Endometrial microvascular endothelial cells (primary cell): ENCODE measurements around the gene SCMH1. TPM values are rescaled to one million over a fixed set of nuclear protein-coding genes. Genes with fewer than 3 reads are reported as not detected.

ENCODE experiments used
- in situ Hi-C: cut with HindIII; loops from 2 replicates; pipeline ENCODE4 v1.10.0; 2017; ENCODE audit warnings: low sequenced_read_pairs, low pct_unique_long_range_greater_than_20kb; ENCODE audit errors: inconsistent ontology term
- total RNA-seq: library from RNA; depleted of rRNA; stranded (reverse); fragments of >200 nt; gene quantifications from one replicate; pipeline ENCODE4 v1.2.3, GENCODE V29; 2015; ENCODE audit errors: inconsistent ontology term

The SCMH1 gene
- total RNA-seq, 1 donor from 2014 or later = 22.8 TPM

DNA sequence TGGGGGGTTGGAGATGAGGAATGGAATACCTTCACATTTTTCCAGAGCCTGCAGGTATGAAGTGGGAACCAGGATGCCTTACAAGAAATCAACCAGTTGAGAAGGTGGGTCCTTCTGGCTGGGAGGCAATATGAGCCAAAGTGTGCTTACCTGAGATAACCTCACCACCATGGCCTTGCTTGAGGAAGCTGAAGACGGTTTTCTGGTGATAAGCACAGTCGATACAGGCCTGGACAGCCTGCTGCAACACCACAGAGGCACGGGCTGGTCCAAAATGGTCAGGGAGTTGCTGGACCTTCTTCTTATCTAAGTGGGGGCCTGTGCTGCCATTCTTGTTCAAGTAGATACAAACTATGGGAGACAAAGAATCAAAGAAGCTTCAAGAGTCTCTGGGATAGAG is 193.6 kb downstream of the SCMH1 start:
- in situ Hi-C loops = no loop called here

DNA sequence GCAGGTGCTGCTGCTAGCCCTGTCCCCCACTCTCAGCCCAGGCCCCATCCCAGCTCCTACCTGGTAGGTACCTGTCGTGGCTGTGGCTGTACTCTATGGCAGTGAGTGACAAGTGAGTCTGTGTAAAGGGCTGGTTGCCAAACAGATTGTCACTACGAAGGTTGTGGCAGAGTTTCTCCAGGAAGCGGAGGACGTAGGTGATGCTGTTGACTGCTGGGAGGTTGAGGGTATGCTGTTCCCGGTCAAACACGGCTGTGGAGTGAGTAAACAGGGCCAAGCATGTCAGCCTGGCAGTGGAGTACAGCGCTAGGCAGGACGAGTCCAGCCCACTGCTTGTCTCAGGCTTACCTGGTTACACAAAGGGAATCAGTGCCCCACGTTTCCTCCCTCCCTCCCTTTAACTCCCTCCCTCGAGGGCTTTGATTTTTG is 195.7 kb downstream of the SCMH1 start:
- in situ Hi-C loops = no loop called here

DNA sequence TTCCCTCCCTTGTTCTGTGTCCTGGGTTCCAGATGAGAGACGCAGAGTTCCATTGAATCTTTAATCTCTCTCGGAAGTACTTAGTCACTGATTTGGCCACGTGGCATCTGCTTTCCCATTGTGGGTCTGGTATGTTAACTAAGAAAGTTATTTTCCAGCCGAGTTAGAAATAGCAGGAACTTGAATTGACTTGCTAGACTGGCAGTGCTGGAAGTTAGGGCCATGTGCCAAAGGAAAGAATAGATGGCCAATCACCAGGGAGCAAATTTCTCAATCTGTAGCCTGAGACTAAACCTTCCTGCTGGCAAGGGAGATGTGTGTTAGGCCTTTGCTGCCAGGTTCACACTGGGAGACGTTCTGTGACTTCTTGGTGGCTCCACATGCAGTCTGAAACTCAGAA is 196.4 kb downstream of the SCMH1 start:
- in situ Hi-C loops = no loop called here

DNA sequence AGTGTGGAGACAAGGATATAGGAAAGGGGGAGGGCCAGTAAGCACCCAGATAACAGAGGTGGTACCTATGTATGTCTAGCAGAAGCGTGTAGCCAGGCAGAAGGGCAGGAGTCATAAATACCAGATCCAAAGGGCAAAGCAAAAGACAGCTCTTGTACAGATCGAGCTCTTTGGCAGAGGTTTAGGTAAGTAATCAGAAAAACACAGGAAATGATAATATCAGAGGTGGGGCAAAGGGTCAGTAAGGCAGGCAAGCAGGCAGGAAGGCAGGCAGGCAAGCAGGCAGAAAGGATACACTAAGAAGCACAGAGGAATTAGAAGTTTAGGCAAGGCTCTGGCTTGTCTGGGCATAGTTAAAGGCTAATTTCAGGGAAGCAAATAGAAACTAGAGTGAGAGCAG is 197.9 kb downstream of the SCMH1 start:
- in situ Hi-C loops = no loop called here

DNA sequence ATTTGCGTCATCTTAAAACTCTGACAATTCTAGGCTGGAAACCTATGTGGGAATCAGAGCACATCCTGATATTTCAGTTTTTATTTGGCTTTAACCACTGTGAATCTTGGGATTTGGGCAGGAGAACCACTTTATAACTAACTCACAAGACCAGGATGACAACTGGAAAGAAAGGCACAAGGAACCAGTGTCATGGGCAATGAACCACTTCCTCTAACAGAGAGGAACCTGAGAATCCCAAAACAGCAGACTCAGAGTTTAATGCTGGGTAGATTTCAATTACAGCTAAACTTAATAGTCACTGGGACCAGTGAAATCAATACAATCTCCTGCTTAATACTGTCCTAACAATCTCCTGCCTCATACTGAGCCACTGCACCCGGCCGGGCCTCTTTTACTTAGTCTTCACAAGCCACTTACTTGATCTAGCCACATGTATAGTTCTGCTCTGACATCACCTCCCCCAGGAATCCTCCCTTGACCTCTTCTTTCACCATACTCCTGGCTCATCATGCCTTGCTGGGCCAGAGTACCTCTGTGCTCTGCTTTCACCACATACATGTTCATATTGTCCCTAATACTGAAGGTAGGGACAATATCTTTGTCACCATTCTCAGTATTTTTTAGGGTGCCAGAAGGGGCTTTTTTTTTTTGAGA is 200.4 kb downstream of the SCMH1 start:
- in situ Hi-C loops = no loop called here

DNA sequence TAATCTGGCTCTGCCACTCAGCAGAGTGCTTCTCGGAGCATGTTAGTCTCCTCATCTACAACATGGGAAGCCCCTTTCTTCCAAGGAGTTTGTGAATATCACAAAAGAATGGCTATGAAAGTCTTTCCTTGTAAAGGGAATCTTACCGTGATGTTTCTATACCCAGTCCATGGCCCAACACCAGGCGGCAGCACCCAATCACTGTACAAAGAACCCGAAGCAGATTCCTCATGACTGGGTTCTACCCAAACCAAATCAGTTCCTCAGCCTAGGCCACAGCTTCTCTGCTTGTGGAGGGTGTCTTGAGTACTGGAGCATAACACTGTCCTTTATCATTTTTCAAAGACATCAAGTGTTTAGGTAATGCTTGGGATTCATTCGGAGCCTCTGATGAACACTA is 204.0 kb downstream of the SCMH1 start:
- in situ Hi-C loops = no loop called here

DNA sequence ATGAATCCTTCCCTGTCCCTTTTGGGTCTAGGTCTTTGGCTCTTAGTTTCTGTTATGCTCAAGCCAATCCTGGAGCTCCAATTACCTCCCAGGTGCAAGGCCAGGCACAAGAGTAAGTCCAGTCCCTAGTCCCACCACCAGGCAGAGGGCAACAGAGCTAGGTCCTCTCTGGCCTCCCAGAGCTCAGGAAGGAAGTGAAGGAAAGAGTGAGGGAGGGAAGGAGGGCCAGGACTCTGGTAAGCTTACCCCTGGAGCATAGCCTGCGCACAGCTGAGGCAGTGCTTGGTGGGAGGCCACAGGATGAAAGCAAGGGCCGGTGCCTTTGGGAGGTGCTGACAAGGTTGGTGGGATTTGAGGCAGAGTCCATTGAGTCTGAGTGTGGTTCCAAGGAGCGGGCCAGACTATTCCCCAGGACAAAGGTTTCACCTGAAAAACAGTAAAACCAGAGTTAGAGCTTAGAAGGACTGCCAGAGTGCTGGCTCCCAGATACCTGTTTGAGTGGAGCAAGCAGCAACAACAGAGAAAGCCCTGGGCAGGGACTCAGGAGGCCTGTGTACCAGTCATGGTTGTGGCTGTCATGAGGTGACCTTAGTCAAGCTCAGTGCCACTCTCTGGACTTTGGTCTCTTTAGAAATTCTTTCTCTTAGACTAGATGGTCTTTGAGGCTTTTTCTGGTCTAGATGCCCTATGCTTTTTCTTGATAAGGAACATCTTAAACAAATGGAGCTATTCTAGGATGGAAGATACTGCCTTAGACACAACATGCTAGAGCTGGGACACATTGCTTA is 204.8 kb downstream of the SCMH1 start:
- in situ Hi-C loops = no loop called here

DNA sequence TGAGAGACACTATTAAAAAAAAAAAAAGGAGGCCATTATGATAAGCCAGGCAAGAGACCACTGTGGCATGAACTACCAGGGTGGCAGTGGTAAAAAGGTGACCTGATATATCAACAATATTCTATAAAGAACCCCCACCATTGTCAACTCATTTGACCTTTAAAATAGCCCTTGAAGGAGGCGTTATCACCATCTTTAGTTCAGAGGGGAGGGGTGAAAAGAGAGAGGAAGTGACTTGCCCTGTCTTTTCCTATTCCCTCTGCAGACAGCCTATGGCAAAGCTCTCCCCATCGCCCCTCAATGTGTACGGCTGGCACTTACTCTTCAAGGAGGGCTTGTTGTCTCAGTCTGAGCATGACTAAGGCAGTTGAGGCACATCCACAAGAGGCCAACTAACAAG is 208.8 kb downstream of the SCMH1 start:
- in situ Hi-C loops = no loop called here

DNA sequence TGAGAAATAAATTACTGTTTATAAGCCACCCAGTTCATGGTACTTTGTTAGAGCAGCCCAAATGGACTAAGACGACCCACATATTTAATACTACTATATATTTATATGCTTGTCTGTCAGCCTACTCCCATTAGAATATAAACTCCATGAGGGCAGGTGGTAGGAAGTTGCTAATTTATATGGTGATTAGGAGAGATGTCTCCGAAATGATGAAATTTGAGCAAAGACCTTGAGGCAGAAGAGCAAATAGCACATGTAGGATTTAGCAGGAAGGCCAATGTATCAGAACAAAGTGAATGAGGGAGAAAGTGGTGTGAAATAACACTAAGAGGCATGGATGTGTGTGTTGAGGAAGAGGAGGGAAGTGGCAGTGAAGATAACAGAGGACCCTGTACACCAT is 210.0 kb downstream of the SCMH1 start:
- in situ Hi-C loops = no loop called here

DNA sequence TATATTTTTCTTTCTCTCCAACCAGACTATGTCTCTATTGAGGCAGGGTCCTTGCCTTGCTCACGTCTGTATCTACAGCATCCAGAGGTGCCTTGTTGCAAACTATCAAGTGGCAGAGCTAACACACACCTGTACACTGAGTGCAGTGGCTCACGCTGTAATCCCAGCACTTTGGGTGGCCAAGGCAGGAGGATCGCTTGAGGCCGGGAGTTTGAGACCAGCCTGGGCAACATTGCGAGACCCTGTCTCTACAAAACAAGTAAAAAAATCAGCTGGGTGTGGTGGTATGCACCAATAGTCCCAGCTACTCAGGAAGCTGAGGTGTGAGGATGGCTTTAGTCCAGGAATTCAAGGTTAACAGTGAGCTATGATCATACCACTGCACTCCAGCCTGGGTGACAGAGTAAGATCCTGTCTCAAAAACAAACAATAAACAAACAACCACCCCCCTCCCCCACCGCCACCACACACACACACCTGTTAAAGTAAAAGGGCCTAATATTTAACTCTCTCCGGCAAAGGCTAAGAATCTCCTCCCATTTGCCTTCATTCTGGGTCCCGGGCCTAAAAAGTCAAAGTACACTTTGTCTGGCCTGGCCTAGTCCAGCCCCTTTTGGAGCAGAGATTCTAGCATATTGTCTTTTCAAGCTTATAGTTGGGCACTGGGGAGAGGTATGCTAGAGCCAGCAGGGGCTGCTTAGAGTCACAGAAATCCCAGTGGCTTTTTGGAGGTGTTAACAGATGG is 211.1 kb downstream of the SCMH1 start:
- in situ Hi-C loops = no loop called here

DNA sequence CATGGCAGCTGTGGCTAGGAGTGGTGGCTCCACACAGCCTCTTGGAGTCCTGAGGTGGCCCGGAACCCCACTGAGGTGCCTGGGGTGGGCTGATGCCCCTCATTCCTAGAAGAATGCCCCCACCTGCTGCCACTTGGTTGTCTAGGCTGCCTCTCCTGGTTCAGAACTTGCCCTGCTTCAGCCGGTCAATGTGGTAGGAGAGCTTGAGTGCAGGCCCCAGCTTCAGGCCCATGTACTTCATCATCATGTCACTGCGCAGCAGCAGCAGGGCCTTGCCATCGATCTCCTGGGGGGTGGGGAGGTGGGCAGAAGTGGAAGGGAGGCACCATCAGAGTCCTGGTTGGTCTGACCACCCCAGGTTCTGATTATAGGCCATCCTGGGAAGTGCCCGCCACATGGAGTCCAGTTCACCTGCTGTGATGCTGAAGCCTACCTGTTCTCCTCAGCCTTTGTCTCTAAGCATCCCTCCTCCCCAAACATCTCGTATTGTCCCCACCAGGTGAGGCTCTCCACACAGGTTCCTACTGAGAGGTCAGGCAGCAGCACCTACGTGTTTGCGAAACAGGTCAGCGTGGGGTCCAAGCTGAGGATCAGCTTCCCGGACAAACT is 214.0 kb downstream of the SCMH1 start:
- in situ Hi-C loops = no loop called here

DNA sequence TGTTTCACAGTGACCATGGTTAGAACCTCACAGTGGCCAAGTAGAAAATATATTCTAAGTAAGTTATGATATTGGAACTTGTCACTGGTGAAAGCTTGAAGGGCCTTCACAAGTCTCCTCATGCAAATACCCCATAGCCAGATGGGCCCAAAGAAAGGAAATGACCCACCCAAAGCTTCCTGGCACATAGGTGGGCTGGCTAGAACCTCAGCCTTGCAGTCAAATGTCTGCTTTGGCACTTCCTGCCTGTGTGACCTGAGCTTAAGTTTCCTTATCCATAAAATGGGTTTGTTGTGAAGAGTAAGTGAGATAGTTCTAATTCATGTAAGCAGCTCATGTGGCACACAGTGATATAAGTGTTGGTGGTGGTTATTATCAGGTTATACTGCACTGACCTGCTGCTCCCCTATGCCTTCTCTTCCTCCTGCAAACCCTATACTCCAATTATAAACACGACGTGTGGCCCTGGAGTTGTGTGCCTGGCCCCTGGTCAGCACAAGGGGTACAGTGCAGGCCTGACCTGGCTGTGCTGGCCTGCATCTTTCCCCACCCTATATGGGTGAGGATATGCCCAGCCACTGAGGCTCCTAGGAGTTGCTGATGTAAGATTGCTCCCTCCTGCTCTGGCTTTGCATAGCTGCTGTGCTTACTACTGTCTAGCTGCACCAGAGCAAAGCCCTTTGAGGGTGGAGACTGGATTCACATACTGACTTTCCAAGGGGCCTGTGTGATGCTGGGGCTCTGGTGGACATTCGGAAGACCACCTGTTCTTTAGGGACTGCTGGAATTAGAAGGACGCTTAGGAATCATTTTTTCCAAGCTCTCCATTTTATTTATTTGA is 215.9 kb downstream of the SCMH1 start:
- in situ Hi-C loops = no loop called here

DNA sequence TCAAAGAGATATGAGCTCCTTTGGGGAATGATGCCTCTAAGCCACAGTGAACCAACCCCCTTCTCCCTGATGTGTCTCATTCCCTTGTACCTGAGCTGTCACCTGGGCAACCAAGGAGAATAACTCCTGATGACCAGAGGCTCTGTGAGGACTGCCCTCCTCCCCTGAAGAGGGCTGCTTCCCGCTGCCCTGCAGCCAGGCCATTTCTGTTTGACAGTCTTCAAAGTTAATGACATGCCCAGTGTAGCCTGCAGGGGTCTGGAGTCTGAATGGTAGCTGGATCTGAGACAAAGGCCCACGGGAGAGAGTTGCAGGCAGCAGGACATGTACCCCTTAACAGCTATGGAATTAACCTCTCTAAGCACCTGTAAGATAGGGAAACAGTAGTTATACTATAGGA is 217.2 kb downstream of the SCMH1 start:
- in situ Hi-C loops = no loop called here

DNA sequence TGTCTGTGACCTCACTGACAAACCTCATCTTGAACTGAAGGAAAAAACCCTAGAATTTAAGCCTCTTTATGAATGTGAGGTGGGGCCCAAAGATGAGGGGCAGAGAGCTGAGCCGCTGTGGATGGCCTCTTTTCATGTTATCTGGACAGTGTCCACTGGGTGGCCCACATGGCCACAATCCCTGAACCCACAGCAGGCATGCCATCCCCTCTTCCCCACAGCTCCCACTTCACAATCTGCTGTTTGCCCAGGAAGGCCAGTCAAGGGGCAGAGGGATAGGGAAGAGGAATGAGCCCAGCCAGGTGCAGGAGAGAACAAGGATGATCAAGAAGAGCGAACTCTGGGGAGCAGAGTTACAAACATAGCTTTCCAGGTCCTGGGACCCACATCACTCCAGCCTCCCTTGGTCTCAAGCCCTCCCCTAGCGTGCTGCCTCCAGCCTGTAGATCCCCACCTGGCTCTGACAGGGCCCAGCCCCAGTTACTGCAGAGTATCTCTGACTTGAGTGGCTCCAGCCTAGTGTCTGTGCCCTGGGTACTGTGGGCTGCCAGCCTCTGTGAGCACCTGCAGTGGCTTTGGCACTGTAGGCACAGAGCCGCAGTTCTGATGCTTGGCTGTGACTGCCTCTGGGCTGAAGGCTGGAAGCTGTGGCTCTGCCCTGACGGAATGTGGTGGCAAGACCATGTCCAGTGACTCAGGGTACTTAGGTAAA is 218.7 kb downstream of the SCMH1 start:
- in situ Hi-C loops = no loop called here

DNA sequence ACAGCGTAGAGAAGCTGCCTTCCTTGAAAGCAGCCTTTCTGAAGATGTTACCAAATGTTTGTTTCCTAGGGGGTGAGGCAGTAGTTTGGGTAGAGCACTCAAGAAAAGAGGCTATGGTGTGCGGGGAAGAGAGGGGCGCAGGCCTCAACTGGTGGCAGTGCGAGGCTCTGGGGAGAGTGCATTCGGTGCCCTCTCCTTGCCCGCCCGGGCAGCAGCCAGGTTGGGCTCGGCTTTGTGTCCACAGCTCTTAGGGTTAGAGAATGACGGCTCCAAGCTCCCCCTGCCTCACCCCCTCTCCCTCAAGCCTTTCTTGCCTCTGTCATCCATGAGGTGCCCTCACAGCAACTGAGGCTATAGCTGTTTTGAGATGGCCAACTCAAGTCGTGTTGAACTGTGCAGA is 219.7 kb downstream of the SCMH1 start:
- in situ Hi-C loops = no loop called here

DNA sequence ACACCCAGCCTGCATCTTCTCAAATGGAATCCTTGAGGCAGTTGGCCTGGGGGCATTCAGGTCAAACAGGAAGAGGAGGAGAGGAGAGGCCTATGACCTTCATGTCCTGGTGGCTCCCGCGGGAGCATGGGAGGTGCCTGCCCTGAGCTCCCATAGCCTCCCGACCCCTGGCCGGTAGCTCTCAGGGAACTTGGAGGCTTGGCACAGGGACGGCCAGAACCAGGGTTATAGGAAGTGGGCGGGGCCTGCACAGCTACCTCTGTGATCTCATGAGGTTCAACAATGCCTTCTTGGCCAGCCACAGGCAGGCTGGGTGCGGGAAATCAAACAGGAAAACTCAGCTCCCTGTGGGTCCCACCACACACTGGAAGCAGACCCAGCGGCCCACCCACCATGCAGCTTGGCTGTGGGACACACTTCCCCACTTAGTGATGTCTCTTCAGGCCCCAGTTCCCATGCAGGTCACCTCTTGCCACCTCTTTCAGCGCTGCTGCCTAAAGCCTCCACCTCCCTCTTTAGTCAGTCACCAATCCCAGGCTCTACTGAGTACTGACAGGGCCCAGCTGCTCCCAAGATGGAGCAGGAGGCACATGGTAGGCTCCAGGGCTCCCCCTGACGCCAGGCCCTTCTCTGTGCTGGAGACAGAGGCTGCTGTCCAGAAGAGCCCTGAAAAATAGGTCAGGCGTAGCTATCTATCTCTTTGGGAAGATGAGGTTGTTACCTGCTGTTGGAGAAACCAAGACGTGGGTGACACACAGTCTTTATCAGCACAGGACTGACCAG is 220.4 kb downstream of the SCMH1 start, which contains the start of gene SLFNL1:
Gene SLFNL1 (minus strand): TSS at position 200 of the 783 bp plus-strand sequence. CDS start 1,065 bp downstream, outside the sequence.
- in situ Hi-C loops = no loop called here

DNA sequence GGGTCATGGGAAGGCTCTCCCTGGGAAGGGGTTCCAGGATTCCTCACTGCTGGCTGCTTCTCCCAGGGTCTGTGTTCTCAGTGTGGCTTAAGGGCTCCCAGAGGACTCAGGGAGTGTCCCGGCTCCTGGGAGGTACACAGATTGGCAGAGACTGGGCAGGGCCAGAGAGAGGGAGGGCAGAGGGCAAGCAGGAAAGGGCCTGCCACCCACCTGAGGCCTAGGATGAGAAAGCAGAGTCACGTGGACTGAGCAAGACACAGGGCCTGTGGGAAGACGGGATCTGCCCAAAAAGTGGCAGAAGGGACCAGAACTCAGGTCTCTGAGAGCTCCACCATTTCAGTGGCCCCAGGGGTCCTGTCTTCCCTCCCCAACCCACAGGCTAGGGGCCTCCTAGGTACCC is 221.5 kb downstream of the SCMH1 start:
- in situ Hi-C loops = no loop called here
